ENCODE measurements around the gene MBOAT2.

DNA sequence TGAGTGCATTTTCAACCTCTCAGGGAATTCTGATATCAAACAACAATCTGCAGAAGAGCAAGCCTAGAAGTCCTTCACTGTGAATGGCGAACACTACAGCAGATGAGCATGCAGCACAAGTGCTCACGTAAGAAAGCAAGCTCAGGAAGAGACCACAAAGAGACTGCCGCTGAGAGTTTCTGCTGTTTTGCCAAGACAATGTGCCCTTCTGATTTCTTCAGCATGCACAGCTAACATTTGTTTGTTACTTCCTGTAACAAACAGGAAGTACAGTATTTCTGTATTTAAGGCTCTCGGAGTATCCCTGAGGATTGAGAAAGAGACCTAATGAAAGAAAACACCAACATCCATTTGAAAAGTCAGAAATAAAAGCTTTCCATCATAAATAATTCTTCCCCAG lies 45.9 kb downstream of the MBOAT2 start:
- TF ChIP-seq CTCF (IDR thresholded peaks at IDR 0.05), result no peak
- no peak for TF ChIP-seq POLR2A (IDR thresholded peaks at IDR 0.05)
